WTC11 (cell line): Measurements from ENCODE around the gene TNFRSF11A. TPM values are rescaled to one million over a fixed set of nuclear protein-coding genes. Genes with fewer than 3 reads are reported as not detected.

Experiments
- ATAC-seq: fragments of 200-7000 bp; cut with Tn5 transposase; 2 replicates; pipeline ENCODE4 v1.10.0; 2021; ENCODE audit warnings: mild to moderate bottlenecking, moderate library complexity
- CTCF ChIA-PET: fragments of 300-600 bp; sonication (Branson Sonifier 250); formaldehyde crosslinking; loops from one replicate; lab custom pipeline; 2021; ENCODE audit warnings: antibody characterized with exemption; lab: Charles Lee
- POLR2A ChIA-PET: fragments of 350-600 bp; sonication (Branson Sonifier 250); formaldehyde crosslinking; loops from one replicate; lab custom pipeline; 2021; ENCODE audit warnings: antibody characterized with exemption; lab: Charles Lee
- DNase-seq: peaks from one replicate; pipeline ENCODE4 v3.0.0; 2021; ENCODE audit warnings: low spot score
- H3K27ac Mint-ChIP-seq: 2 replicates; pipeline ENCODE4 v1.8.0; 2021; ENCODE audit warnings: mixed read lengths
- H3K27me3 Mint-ChIP-seq: 2 replicates; pipeline ENCODE4 v1.8.0; 2021; ENCODE audit warnings: low read depth, mild to moderate bottlenecking, moderate library complexity, mixed read lengths
- H3K36me3 Mint-ChIP-seq: 2 replicates; pipeline ENCODE4 v1.8.0; 2021; ENCODE audit warnings: mixed read lengths
- H3K4me1 Mint-ChIP-seq: 2 replicates; pipeline ENCODE4 v1.8.0; 2022; ENCODE audit warnings: mixed read lengths
- H3K4me3 Mint-ChIP-seq: 2 replicates; pipeline ENCODE4 v1.8.0; 2021; ENCODE audit warnings: mild to moderate bottlenecking, moderate library complexity, mixed read lengths
- H3K9me3 Mint-ChIP-seq: 2 replicates; pipeline ENCODE4 v1.8.0; 2021; ENCODE audit warnings: mixed read lengths
- AR ChIP-seq: fragments of 250-450 bp; sonication (Bioruptor Pico); IDR thresholded peaks from 2 replicates; pipeline ENCODE4 v1.9.0; 2021; ENCODE audit warnings: mild to moderate bottlenecking
- ATF1 ChIP-seq: sonication (generic); formaldehyde crosslinking; IDR thresholded peaks from 2 replicates; pipeline ENCODE4 v1.8.1; 2023; ENCODE audit warnings: mild to moderate bottlenecking, moderate library complexity, missing genetic modification reagents
- E2F4 ChIP-seq: sonication (generic); formaldehyde crosslinking; IDR thresholded peaks from 2 replicates; pipeline ENCODE4 v1.8.1; 2022; ENCODE audit warnings: low read depth, mild to moderate bottlenecking, moderate library complexity, missing genetic modification reagents, borderline replicate concordance
- ELF4 ChIP-seq: sonication (generic); formaldehyde crosslinking; IDR thresholded peaks from 2 replicates; pipeline ENCODE4 v1.8.1; 2022; ENCODE audit warnings: low read depth, mild to moderate bottlenecking, moderate library complexity, missing genetic modification reagents
- GRHL2 ChIP-seq: fragments of 250-450 bp; sonication (Bioruptor Pico); IDR thresholded peaks from 2 replicates; pipeline ENCODE4 v1.8.0; 2022; ENCODE audit warnings: mild to moderate bottlenecking, moderate library complexity; ENCODE audit not compliant: insufficient replicate concordance, severe bottlenecking
- GTF2I ChIP-seq: fragments of 250-450 bp; sonication (Bioruptor Pico); conservative IDR thresholded peaks from 2 replicates; pipeline ENCODE4 v1.4.0; 2021; ENCODE audit warnings: mild to moderate bottlenecking
- HMGXB4 ChIP-seq: sonication (generic); formaldehyde crosslinking; IDR thresholded peaks from 2 replicates; pipeline ENCODE4 v1.8.1; 2023; ENCODE audit warnings: mild to moderate bottlenecking, moderate library complexity, missing genetic modification reagents
- KAT7 ChIP-seq: sonication (generic); formaldehyde crosslinking; IDR thresholded peaks from 2 replicates; pipeline ENCODE4 v1.8.1; 2023; ENCODE audit warnings: missing genetic modification reagents, mild to moderate bottlenecking, borderline replicate concordance
- NFE2L1 ChIP-seq: sonication (generic); formaldehyde crosslinking; IDR thresholded peaks from 2 replicates; pipeline ENCODE4 v1.8.1; 2023; ENCODE audit warnings: missing genetic modification reagents
- PRDM15 ChIP-seq: sonication (generic); formaldehyde crosslinking; IDR thresholded peaks from 2 replicates; pipeline ENCODE4 v1.8.0; 2022; ENCODE audit warnings: missing genetic modification reagents
- STAT6 ChIP-seq: sonication (generic); formaldehyde crosslinking; conservative IDR thresholded peaks from 2 replicates; pipeline ENCODE4 v1.8.1; 2023; ENCODE audit warnings: mild to moderate bottlenecking, low read depth, missing genetic modification reagents, moderate library complexity
- TCF7 ChIP-seq: sonication (generic); formaldehyde crosslinking; IDR thresholded peaks from 2 replicates; pipeline ENCODE4 v1.8.0; 2022; ENCODE audit warnings: mild to moderate bottlenecking, low read depth, missing genetic modification reagents, moderate library complexity
- TEAD1 ChIP-seq: sonication (generic); formaldehyde crosslinking; IDR thresholded peaks from 2 replicates; pipeline ENCODE4 v1.8.0; 2022; ENCODE audit warnings: mild to moderate bottlenecking, missing genetic modification reagents
- ZNF232 ChIP-seq: sonication (generic); formaldehyde crosslinking; IDR thresholded peaks from 2 replicates; pipeline ENCODE4 v1.8.0; 2022; ENCODE audit warnings: mild to moderate bottlenecking, missing genetic modification reagents
- ZNF317 ChIP-seq: sonication (generic); formaldehyde crosslinking; IDR thresholded peaks from 2 replicates; pipeline ENCODE4 v1.8.1; 2023; ENCODE audit warnings: low read depth, mild to moderate bottlenecking, moderate library complexity, missing genetic modification reagents, borderline replicate concordance
- total RNA-seq: library from RNA; stranded (reverse); gene quantifications from 3 replicates; pipeline ENCODE4 v1.2.3, GENCODE V29; 2021

Gene TNFRSF11A
- total RNA-seq, 1 experiment from 2014 or later, result 4.9 TPM

GRCh38 chr18:62280058-62280457 lies 45.1 kb upstream of the TNFRSF11A start (continued):
- TF ChIP-seq AR (CRISPR knock-in tag) (no peak), HMGXB4 (no peak), E2F4 (CRISPR knock-in tag) (no peak), ELF4 (no peak), GTF2I (CRISPR knock-in tag) (no peak)

GRCh38 chr18:62280786-62281185 lies 44.3 kb upstream of the TNFRSF11A start:
- Mint-ChIP-seq H3K27ac (no peak overlapping the region), H3K27me3 (no peaks in the 10 kb centered on the region), H3K4me3 (no peak overlapping the region), H3K4me1 (0 out of 2 replicates have a peak, but pooled peaks cover 4% of the 10 kb centered on the region), H3K36me3 (peaks cover 10% of the 10 kb centered on the region), H3K9me3 (no peaks in the 10 kb centered on the region)
- ChIA-PET POLR2A (no interaction called here), CTCF (no interaction called here)
- DNase-seq (no peak), ATAC-seq (no peak)
- no peak for TF ChIP-seq TCF7 (CRISPR knock-in tag)

- Mint-ChIP-seq H3K27ac (no peak overlapping the region), H3K36me3 (peaks cover 8% of the 10 kb centered on the region; the same call in 1 of the 2 replicates), H3K4me3 (no peak overlapping the region), H3K27me3 (no peaks in the 10 kb centered on the region), H3K9me3 (no peaks in the 10 kb centered on the region), H3K4me1 (0 out of 2 replicates have a peak, but pooled peaks cover 4% of the 10 kb centered on the region)
- ChIA-PET POLR2A (no interaction called here), CTCF (no interaction called here)
- ATAC-seq (no peak), DNase-seq (no peak)
- TF ChIP-seq KAT7 (CRISPR knock-in tag) (no peak), ATF1 (no peak), TEAD1 (CRISPR knock-in tag) (no peak), PRDM15 (no peak), ZNF317 (CRISPR knock-in tag) (no peak), STAT6 (CRISPR knock-in tag) (no peak), NFE2L1 (CRISPR knock-in tag) (no peak), GRHL2 (CRISPR knock-in tag) (no peak), ZNF232 (no peak)
- TF ChIP-seq, all 79 proteins: peak for 0
These were observed 43.4 kb upstream of the TNFRSF11A start for GRCh38 chr18:62281684-62282083.
